Left hindlimb (tissue), 1 donor: ENCODE measurements around the gene COX5B.
"Not testable (repeated sequence)": the region's sequence is repeated elsewhere in the genome, so short reads cannot be mapped to it uniquely, and the experiment has no call there.

ENCODE experiments used
- DNase-seq: peaks from one replicate; pipeline ENCODE4 v3.0.0-alpha.2; 2018

COX5B gene

DNA sequence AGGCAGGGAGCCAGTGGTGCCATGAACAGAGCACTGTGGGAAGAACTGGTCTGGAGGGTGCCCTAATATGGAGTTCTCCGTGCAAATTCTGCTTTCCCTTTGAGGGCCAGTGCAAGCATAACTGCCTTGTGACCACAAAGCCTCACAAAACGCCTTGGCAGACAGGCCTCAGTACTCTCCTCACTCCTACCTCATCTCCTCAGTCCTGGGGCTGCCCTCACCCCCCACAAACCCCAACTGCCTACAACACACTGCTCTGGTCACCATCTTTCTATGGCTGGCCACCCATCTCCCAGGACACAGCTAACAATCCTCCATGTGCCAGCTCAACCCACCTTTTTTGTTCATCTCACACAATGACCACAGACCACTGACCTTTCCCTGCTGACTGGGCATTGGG, 8.9 kb downstream of the COX5B start:
- no peak for DNase-seq

- no peak for DNase-seq
Measured at GRCh38 chr2:97656129-97656755, 10.4 kb downstream of the COX5B start.

- DNase-seq, result no peak
Measured at GRCh38 chr2:97656905-97657587, 11.2 kb downstream of the COX5B start.

DNA sequence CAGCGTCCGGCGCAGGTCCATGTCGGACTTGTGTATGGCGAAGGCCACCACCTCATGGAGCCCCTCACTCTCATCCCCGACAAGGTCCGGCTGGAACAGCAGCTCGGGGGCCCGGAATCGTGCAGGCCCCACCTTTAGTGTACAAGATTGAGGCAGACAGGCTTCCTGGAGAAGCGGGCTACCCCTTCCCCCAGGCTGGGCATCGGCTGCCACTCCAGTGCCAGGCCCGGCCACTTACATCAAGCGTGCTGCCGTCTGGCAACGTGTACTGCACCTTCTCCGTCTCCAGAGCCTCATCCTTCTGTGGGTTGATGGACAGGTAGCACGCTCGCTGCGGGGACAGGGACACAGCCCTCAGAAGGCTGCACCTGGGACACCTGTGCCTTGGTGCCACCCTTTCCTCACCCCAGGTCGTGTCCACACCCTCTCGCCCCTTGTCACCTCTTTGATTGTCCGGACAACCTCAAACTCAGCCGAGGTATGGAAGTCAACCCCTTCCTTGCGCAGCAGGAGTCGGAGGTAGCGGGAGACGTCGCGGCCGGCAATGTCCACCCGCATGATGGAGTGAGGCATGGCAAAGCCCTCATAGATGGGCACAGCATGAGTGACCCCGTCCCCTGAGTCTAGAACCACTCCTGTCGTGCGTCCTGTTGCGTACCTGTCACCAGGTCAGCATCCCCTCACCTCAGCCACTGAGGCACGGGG, 12.3 kb downstream of the COX5B start:
- no peak for DNase-seq

DNA sequence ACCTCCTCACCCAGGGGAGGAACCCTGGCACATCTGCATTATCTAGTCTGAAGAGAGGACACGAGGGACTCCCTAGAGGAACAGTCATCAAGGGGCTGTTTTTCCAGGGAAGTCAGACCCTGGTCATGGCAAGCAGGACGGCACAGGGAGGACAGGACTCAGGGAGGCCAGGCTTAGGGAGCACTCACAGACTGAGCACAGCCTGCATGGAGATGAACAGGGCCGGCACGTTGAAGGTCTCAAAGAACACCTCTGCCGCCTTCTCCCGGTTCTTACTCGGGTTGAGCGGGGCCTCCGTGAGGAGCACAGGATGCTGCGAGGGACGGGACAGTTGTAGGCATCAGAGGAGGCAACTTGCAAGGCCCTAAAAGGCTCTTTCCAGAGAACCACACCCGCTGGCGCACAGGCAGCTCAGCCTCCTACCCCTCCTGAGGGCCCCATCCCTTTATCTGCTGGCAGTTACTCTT, 12.9 kb downstream of the COX5B start:
- no peak for DNase-seq

GRCh38 chr2:97659256-97660043, 13.6 kb downstream of the COX5B start:
- DNase-seq, result no peak

DNA sequence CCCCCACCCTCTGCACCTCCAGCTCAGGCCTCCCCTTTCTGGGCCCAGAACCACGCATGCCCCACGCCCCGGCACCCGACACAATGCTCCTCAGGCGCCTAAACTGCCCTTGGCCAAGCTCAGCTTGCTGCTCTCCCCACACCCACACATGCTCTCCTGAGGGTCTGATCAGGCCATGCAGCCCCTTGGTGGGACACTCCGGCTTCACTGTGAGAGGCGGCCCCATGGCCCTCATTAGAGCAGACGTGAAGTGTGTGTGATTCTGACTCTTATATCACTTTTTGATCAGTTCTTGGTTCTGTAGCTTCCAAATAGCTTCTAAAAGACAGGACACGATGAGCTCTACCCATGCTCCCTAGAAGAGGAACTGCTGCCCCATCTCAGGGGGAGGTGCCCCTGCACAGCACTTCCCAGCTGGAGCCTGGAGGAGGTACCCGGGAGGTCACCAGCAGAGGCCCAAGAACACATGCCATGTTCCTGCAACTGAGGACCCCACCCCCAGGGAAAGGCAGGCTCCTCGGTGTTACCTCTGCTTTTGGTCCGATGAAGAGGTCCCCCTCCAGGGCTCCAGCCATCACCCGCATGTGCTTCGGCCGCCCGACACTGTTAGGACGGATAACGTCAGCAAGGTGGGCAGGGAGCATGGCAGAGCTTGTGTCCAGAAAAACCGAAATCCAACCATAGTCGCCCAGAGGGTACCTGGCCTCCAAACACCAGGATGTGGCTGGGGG, 14.3 kb downstream of the COX5B start:
- DNase-seq, result no peak

DNA sequence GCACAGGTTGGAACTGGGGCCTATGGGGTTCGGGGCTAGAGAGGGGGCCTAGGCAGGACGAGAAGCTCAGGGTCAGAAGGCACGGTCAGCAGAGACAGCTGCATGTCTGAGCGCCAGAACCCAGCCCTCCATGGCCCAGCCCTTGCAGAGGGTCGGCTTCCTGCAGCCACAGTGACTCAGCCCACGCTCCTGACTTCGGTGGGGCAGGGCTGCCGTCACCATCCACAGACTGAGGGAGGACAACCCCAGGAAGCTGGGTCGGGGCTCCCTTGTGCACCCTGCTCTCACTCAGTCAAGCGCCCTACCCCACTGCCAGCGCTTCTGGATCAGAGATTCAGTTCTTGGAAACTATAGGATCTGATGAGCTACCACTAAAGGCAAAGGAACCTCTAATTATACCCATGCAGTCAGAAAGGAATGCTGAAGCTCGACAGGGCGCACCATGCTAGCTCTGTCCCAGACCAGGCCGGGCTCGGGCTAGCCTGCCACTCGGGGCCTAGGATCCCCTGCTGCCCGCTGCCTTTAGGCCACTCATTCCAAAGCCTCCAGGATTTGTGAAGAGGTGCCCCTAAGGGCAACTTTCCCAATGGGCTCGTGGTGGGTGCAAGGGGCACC, 15.0 kb downstream of the COX5B start:
- DNase-seq, result no peak

GRCh38 chr2:97661927-97662326, 16.1 kb downstream of the COX5B start:
- DNase-seq, result no peak

GRCh38 chr2:97662386-97662894, 16.6 kb downstream of the COX5B start:
- no peak for DNase-seq

- DNase-seq, result peak; percentile 82
Measured at GRCh38 chr2:97662895-97663625, 17.2 kb downstream of the COX5B start.

DNA sequence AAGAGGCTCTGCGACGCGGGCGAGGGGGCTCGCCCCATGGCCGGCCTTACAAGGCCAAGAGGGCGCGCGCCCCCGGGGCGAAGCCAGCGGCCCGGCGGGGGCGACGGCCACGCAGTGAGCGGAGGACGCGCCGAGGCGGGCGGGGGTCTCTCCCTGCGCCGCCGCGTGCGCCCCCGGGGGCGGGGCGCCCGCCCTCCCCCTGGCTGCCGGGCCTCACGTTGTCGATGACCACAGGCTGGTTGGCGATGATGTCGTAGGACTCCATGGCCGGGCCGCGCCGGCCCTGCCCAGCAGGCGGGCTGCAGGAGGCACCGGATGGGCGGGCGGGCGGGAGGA, 17.7 kb downstream of the COX5B start:
- DNase-seq, result no peak

- peak; percentile 98 for DNase-seq
Measured at GRCh38 chr2:97663962-97664635, 18.2 kb downstream of the COX5B start, which contains the start of gene ACTR1B. Gene ACTR1B (minus strand): TSS chr2:97664044. CDS start chr2:97663890, 154 bp downstream.

GRCh38 chr2:97664636-97664970, 18.7 kb downstream of the COX5B start:
- no peak for DNase-seq

DNA sequence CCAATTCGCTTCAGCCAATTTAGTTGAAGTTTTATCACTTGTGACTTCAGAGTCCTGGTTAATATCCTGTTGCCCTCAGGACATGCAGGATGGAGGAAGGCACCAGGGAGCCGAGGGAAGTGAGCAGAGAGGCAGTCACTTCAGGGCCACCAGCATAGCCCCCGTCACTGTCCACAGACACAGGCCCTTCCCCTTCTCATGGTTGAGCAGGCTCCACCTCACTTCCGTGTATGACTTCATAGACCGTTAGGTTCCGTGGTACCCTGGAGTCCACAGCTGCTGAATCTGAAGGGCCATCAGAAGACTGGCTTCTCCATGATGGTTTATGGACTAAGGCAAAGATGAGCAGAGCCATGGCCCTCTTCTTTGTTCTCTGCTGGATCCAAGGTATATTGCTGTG, 23.6 kb downstream of the COX5B start, which contains the start of gene C2orf92:
C2orf92 (plus strand) TSS at position 266 of the 400 bp plus-strand sequence; CDS start at position 342, 76 bp downstream.
- no peak for DNase-seq

- no peak for DNase-seq
Measured at GRCh38 chr2:97670471-97670870, 24.6 kb downstream of the COX5B start.

DNA sequence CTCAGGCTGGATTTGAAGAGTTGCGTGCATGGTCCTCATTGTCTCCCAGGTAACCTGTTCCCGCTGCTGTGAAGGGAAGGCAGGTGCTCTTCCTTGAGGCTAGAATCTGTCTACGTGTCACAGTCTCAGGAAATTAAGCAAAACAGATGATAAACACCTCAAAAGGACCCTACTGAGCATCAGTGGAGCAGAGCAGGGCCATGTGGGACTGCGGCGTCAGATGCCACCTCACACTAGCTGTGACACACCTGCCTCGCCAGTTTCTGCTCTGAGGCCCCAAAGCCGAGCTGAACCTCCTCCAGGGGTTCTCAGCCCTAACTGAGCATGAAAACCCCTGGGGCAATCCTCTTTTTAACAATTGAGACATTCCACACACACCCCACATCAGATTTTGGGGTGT, 25.7 kb downstream of the COX5B start:
- no peak for DNase-seq

DNA sequence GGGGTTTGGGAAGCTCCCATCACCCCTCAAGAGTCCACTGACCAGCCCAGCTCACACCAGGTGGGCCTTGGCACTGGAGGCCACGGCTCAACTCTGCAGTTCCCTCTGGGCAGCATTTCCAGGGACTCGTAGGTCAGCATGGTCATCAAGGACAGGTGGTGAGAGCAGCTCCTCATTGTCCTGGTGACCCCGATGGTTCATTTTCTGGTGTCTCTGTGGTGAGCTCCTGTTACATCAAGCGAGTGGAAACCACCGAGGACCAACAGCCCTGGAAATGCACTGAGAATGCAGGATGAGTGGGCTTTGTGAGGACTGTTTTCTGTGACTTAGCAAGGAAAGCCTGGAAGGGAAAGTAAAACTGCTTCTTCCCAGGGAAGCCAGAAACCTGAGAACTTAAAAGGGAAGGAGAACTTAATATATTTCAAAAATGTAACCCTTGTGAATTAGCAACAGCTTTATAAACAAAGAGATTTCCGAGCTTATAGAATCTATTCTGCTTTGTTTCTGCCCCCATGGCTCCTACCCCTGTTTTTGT, 26.8 kb downstream of the COX5B start:
- not testable (repeated sequence) for DNase-seq

DNA sequence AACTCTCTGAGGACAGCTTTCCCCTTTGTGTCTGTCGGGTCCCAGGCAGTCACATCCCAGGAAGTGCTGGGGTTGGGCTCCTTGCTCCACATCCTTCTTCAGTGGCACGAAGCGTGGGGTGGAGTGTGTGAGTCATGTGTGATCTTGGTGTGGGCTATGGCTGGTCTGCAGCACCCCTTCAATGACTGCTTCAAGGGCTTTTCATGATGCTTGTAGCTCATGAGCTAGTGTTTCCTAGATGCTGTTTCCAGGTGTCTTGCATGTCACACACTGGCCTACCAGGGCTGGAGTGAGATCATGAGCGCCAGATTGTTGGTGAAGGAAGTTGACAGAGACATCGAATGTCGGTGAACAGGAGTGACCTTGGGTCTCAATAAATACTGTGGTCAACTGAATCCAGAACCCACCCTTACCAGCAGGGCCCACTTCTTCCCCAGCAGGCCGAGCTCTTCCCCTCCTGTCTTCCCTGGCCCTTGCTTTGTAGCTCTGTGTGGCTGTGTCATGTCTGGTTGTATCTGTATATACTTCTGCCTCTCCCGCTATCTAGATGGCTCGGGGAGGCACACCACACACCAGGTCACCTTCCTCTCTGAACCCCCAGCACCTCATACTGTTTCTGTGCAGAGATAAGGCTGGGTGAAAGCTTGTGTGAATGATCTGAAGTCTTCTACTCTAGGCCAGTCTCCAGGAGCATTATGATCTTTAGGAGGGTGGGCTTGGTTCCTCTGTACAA, 27.5 kb downstream of the COX5B start:
- DNase-seq, result no peak

GRCh38 chr2:97673915-97674283, 28.0 kb downstream of the COX5B start:
- no peak for DNase-seq
